ENCODE data around the gene MAN2A1.
A peak's percentile ranks its signal among the peaks of the same experiment; 100 is the strongest.

Gene MAN2A1

DNA sequence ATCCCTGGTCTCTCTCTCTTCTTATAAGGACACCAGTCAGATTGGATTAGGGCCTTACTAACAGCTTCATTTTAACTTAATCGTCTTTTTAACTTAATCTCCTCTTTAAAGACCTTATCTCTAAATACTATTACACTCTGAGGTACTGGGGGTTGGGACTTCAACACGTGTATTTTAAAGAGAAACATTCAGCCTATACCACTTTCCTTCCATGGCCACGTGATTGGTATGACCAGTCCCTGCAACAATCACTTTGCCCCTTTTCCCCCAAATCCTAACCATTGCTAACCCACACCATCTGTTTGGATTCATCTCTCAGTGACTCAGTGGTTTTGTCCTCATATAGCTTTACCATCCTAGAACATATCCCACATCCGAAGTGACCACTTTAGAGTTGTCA is 3.8 kb upstream of the MAN2A1 start:
- no peak for DNase-seq

DNA sequence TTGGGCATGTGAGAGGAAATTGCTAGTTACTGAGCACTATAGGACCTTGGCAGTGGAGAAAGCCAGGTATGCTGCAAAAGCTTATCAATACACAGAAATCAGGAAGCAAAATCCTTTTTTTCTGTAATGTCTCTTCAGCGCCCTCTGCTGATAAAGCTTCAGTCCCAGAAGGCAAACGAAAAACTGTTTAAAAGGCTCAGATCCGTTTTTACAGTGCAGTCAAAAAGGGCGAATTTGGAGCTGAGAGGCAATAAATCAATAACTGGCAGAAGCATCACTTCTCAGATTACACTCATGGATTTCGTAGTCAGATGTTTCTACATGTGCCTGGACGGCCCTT is 1.1 kb upstream of the MAN2A1 start:
- DNase-seq, result no peak

DNA sequence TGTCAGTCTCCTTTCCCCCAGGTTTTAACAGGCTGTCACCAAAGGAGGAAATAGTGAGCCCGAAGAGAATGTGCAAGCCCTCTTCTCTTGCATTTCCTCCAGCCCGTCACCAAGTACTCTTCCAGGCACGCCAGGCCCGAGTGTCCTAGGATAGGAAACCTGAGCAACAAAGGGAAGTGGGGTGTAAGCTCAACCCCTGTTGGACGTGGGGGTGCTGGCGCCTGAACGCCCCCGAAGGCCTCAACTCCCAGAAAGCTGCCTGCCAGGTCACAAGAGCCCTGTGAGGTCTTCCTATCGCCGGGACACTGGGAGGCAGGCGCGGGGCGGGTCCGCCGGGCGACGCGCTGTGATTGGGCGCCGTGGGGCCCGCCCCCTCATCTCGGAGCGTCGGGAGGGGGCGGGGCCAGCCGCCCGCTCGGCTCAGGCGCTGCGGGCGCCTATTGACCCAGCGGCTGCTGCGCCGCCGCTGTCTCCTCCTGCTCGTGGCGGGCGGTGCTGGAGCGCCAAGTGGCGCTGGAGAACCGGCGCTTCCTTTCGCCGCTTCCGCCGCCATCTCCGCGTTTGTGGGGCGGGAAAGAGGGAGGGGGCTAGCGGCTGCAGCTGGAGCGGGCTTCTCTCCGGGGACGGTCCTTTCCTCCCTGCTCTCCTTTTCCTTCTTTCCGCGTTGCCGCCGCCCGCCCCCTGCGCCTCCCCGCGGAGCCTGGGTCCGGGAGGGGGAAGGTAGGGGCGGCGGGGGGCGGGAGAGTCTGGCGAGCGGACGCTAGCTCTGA is 572 bp upstream of the MAN2A1 start:
- peak; percentile 79 for DNase-seq

DNA sequence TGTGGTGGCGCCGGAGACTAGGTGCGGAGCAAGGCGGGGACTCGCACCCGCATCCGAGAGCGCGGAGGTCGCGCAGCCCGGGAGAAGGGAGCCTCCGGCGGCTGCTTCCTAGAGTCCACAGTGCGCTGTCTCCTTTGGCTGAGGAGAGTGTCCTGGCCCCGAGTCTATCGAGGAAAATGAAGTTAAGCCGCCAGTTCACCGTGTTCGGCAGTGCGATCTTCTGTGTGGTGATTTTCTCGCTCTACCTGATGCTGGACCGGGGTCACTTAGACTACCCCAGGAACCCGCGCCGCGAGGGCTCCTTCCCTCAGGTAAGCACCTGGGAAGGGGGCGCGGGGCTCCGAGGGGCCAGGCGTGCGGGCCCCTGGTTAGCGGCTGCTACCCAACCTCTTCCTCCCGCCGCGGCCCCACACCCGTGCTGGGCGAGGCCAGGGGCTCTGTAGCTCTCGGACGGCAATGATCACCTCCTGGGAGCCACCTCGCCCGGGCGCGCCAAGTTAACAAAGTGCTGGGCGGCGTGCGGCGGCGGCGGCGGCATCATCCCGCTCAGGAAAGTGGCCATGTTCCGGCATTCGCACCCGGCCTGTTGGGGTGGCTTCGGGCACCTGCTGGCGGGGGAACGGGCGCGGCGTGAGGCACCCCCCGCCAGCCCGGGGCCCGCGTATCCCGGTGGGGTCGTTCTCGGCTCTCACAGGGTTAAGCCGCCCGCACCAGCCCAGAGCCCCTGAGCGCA is 681 bp downstream of the MAN2A1 start:
- peak; percentile 64 for DNase-seq

DNA sequence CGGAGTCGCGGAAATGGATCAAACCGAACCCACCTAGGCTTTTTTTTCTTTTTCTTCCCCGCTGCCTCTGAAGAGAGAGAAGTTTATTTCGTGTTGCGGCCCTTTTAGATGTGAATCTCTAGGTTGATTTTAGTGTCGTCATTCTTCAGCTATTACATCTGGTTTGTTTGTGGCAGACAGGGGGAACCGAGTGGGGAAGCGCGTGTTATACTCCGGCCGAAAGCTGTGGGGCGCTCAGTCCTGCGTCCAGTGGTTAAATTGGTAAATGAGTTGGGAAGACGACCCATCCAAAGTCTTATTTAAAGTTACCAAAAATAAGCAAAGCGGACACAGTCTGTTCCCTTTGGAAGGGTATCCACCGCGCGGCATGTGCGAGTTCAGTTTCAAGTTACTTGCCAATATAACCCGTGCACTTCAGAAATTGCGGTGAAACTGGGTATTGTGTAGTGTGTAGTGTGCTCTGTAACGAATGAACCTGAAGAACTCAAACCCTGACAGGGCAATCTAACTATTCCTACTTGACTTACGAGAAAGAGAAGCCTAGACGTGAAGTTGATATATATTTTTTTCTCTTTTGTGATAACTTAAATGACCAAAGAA is 1.3 kb downstream of the MAN2A1 start:
- DNase-seq, result peak; percentile 44

DNA sequence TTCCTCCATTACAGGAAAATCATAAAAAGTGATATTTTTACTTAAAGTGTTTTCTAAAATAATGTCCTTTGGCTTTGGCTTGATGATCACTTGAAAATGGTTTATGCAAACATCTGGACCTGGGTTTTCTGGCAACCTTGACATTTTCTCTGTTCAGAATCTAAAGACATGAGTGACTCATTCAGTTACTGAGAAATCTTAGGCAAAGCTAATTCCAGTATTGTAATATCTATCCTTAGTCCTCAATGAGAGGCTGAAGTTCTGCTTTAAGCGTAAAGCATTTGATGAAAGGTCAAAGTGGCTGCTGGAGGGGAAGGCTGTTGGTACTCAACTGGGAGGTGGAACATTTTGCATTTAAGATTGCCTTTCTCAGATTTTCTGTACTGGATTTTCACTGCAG is 2.3 kb downstream of the MAN2A1 start:
- DNase-seq, result no peak

DNA sequence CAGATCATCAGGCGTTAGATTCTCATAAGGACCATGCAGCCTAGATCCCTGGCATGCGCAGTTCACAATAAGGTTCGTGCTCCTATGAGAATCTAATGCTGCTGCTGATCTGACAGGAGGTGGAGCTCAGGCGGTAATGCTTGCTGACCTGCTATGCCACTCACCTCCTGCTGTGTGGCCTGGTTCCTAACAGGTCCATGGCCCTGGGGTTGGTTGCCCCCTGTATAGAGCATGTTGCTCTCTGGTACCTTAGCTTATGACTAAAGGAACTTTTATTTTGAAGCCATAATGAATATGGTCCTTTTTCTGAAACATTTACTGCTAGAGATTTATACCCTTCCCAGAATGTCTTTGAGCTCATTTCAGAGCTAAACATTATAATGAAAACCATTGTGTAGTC is 3.1 kb downstream of the MAN2A1 start:
- no peak for DNase-seq

DNA sequence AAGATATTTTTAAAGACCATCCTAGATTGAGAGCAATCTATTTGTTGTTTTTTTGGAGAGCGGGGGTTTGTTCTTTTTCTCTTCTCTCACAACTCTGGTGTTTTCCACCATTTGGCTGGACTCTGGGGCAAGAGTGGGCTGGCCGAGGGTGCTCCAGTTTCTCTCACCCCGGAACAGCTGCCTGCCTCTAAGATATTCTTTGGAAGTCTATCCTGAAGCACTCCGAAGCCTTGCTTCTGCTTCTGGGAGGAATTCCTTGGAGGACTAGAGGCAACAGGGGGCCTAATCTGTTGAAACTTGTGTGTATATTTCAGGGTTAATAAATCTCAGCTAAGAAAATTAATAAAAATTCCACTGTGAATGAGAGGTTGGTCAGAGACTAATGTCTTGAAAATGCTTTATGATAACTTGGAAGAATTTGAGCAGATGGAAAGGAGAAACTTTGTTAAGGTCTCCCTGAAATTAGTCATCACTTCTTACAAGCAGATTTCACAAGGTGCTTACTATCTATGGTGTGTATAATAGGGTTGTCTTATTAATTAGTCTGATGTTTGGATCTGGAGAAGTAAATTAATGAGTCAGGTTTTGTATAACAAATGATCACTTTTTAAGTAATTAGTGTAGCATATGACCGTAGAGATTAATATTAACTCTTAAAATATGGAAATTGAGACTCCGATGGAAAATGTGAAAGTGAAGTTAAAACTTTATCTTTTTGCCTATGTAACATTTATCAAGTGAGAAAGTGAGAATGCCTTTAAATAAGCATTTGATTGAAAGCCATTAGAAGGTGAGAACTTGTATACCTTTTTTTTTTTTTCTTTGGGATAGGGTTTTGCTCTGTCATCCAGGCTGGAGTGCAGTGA is 4.0 kb downstream of the MAN2A1 start:
- no peak for DNase-seq

DNA sequence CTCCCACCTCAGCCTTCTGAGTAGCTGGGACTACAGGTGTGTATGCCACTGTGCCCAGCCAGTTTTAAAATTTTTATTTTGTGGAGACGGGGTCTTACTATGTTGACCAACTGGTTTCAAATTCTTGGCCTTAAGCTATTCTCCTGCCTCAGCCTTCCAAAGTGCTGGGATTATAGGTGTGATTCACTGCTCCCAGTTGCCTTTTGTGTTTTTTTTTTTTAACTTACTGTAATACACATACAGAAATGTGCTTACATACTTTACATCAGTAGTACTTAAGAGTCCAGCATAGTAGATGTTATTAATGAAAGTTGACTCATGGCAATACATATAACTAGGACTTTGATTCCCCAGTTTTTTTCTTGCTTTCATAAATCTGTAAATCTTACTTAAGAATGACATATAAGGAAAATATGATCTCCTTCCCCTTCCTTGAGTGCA is 4.7 kb downstream of the MAN2A1 start:
- DNase-seq, result no peak

DNA sequence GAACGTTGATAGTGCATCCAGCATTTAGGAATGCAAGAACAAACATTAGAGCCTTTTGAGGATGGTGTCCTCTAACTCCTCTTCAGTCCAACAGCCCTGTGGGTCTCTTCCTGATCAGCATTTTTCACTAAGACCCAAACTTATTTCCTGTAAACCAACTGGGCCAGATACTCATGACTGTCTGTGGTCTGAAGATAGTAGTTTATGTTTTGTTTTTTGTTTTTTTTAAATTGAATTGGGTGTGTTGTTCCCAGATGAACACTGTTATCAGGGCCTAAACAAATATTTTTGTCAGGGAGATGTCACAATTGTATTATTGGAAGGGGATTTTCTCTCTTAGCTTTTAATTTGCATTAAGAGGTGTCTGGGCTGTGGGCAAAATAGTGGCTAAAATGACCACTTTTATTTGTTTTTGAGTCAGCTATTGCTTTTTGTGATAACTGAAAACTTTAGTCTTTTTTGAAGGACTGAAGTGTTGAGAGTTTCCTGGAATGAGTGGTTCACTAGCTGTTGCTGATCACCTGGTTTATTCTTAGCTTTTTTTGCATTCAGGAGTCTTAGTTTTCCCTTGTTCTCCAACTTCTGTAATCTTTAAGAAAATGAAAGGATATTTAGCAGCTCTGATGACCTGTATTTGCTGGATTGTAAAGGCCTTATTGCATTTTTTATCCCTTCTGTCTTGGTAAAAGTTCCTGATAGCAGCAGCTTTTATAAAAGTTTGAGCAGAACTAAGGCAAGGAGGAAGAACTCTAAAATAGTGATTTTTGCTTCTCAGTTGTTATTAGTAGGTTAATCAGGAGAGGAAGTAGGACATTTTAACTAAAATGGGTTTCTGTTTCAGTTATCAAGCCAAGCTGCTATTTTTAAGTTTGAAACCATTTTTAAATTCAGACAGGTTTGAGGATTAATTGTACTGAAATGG is 5.5 kb downstream of the MAN2A1 start:
- no peak for DNase-seq

DNA sequence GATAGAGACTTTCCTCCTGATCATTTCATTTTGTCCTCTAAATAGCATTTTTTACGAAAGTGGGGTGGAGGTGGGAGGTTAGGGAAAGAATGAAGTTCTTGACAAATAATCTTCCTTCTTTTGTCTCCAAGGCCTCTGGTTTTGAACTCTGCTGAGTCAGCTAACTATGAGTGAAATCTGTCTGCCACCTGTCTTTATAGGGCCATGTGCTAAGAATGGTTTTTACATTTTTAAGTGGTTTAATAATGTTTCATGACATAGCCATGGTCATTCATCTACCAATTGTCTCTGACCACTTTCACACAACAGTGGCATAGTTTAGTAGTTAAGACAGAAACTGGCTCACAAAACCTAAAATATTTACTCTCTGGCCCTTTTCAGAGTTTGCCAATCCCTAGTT is 7.6 kb downstream of the MAN2A1 start:
- no peak for DNase-seq

DNA sequence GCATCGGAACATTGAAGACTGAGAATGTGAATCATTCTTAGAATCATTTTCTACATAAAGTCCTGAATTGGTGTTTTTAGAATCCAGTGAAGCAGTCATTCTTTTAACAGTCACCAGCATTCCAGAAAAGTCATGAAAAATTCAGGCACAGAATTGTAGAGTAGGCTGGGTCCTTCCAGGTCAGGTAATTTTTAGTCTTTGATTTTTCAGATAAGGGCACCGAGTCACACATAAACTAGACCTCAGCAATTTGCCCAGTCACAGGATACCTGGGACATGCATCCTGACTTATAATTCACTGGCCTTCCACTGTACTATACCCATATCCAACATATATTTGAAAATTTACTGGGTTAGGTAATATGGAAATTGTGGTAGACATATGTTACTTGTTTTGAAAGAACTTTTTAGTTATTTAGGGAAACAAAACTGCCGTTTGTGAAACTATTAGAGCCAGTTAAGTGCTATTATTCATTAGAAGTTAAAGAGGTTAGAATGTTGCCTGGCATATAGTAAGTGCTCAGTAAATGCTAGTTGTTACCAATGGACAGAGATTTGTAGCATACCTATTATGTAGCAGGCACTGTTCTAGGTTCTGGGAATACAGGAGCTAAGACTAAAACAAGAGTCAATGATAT is 10.9 kb downstream of the MAN2A1 start:
- no peak for DNase-seq

DNA sequence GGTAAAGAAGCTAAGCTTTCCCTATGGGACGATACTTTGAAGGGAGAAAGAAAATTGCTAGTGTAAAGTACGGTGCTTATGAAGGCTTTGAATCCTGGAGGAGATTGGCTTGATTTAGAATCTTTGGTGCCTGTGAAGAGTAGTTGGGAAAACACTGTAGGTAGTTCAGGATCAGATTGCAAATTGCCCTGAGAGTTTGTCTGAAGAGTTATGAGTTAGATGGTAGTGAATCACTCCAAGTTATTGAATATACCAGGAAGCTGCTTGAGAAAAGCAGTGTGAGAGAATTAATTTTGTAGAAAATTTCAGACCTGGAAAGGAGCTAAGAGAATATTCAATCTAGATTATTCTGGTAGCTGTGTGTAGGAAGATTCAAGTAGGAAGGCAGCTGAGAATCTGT is 11.5 kb downstream of the MAN2A1 start:
- DNase-seq, result no peak

DNA sequence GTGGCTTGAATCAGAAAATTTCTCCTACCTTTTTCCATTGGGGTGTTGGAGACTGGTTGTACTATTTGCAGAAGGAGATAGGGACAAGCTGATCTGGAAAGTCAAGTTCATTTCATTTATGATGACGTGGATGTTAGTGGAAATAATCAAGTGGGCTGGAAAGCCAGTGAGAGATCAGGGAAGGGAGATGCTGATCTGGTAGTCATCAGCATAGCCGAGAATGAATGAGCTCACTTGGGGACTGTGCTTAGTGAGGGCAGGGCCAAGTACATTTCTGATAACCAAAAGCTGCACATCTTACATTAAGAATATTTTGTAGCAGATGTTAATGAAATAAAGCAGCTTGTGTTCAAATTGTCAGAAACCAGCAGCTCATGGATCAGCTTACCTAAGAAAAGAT is 12.1 kb downstream of the MAN2A1 start:
- DNase-seq, result no peak

DNA sequence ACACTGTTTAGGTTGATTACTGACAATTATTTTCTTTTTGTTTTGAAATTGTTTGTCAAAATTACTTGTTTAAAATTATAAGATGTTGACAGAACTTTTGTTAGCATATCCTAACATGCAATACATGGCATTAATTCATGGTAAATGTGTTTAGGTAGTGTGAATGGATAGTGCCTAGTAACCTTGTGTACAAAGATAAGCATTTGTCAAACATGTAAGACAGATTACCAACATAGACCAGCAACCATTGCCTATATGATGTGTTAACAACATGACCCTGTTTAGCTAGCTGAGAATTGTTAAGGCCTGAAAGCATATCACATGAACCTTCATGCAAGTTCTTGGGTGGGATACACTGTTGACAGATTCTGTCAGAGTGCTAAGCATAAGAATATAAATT is 13.4 kb downstream of the MAN2A1 start:
- DNase-seq, result no peak

DNA sequence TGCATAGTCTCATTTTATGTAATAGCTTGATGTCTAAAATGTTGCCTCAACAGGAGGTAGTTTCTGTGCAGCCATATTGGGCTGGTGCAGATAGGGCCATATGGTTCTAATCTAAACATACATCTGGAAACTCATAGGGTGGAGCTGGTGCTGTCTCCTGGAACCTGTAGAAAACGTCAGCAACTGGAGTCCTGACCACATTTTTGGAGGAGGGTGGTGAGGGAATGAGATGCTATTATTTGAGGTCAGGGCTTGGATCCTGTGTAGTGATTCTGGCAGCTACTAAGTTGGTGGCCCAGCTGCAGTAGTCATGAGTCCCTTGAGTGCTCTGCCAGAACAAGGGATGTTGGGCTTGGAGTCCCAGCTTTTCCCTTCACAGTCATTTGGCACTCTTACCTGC is 14.1 kb downstream of the MAN2A1 start:
- no peak for DNase-seq

DNA sequence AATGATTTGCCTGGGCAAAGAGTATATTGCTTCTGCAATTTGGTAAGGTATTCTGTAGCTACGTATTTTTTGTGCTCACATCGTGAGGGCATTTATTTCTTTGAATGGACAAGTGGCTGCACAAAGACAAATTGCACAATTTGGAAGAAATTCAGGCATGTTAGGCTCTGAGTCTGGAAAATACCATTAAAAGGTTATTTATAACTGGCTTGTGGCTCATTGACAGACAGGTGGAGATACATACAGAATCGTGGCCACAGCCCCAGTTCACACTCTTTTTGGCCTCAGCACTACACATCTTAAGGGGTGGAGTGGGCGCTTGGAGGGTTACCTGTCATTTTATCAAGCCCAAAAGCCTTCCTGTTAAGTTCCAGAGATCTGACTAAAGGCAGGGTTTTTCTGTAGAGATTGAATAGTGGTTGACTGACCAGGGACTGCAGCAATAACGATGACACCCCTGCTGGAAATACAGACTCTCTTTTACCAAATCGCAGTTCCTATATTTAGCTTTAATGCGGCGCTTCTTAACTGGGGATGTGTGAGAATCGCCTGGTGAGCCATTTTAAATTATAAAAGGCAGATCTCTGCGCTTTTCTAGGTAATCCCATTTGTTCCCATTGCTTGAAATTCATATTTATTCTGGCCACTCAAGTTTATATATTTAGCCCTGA is 14.7 kb downstream of the MAN2A1 start:
- no peak for DNase-seq

DNA sequence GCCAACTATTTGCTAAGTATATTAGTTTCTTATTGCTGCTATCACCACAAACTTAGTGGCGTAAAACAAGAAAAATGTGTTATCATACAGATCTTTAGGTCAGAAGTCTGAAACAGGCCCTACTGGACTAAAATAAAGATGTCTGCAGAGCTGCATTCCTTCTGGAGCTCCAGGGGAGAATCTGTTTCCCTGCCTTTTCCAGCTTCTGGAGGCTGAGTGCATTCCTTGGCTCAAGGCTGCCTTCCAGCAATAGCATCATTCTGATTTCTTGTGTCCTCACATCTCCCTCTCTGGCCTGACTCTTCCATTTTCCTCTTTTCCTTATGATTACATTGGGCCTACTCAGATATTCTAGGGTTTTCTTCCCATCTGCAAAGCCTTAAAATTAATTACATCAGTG is 15.9 kb downstream of the MAN2A1 start:
- DNase-seq, result no peak

DNA sequence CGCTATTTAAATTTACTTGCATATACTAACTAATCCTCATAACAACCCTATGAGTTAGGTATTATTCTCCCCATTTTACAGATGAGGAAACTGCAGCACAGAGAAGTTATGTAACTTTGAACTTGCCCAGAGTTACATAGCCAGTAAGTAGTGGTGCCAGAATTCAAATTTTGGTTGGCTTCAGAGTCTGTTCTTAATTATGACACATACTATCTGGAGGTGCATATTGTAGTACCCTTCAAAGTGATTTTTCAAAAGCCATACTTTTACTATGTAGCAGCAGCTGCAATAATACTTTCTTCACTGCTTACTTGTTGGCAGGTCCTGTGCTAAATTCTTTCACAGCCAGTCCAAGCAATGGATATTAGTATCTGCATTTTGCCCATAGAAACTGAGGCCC is 16.4 kb downstream of the MAN2A1 start:
- no peak for DNase-seq

DNA sequence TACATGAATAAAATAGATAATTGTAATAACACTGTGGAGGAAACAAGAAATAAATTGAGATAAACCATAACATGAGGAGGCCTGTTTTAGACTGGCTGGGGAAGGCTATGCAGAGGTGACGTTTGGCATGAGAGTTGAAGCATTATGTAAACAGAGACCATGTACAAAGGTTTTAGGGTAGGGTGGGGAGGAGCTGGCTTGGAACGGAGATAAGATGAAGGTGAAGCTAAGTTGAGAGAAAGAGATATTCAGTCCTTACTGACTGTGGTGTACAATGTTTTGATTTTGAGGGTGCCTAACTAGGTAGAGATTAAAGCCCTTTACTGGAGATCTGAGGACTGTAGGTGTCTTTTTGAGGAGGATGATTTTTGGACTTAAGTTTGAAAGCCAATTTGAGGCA is 17.8 kb downstream of the MAN2A1 start:
- DNase-seq, result no peak

DNA sequence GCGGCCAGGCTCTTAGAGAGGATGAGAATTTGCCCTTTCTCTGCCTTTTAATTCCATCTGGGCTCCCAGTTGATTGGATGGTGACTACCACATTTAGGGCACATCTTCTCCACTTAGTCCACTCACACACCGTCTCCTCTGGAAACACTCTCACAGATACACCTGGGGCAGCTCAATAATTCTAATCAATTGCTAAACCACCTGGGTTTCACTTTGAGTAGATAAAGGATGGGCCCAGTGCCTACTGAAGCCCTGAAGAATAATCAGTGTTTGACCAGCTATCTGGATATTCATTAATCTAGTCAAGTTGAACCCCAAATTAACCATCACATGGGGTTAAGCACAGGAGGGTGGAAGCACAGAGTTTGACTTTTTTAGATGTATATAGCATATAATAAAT is 19.1 kb downstream of the MAN2A1 start:
- DNase-seq, result no peak
